Stimulated activated naive B cell treated with anti-CD40 and anti-IgM and Interleukin-4, amounts not matched to agents 10 μg/mL and 1 μg/mL and 100 μg/mL, for 72 hours (primary cell): ENCODE measurements around the gene PLEKHH2.
A peak's percentile ranks its signal among the peaks of the same experiment; 100 is the strongest.
"Not testable (repeated sequence)": the region's sequence is repeated elsewhere in the genome, so short reads cannot be mapped to it uniquely, and the experiment has no call there.

Experiments used
- ATAC-seq, 2 donors: fragments of 150-1000 bp; cut with Tn5 transposase; replicated peaks; 2 replicates each; pipeline ENCODE4 v1.10.0; 2021; ENCODE audit warnings: moderate library complexity in 1 of 2
- DNase-seq: peaks from one replicate; pipeline ENCODE4 v3.0.0; 2021
- H3K27ac Mint-ChIP-seq: one replicate; pipeline ENCODE4 v1.8.0; 2022; ENCODE audit warnings: mild to moderate bottlenecking, mixed read lengths
- H3K27me3 Mint-ChIP-seq, 2 donors: one replicate each; pipeline ENCODE4 v1.8.0; 2022; ENCODE audit warnings: mixed read lengths in 2 of 2
- H3K36me3 Mint-ChIP-seq, 2 donors: one replicate each; pipeline ENCODE4 v1.8.0; 2022; ENCODE audit warnings: mixed read lengths in 2 of 2, mild to moderate bottlenecking in 1 of 2
- H3K4me1 Mint-ChIP-seq, 2 donors: one replicate each; pipeline ENCODE4 v1.8.0; 2022; ENCODE audit warnings: mixed read lengths in 2 of 2, mild to moderate bottlenecking in 1 of 2
- H3K4me3 Mint-ChIP-seq, 2 donors: one replicate each; pipeline ENCODE4 v1.8.0; 2022; ENCODE audit warnings: mild to moderate bottlenecking in 2 of 2, mixed read lengths in 2 of 2, moderate library complexity in 1 of 2
- H3K9me3 Mint-ChIP-seq, 2 donors: one replicate each; pipeline ENCODE4 v1.8.0; 2022; ENCODE audit warnings: mixed read lengths in 2 of 2, mild to moderate bottlenecking in 1 of 2

The PLEKHH2 gene

DNA sequence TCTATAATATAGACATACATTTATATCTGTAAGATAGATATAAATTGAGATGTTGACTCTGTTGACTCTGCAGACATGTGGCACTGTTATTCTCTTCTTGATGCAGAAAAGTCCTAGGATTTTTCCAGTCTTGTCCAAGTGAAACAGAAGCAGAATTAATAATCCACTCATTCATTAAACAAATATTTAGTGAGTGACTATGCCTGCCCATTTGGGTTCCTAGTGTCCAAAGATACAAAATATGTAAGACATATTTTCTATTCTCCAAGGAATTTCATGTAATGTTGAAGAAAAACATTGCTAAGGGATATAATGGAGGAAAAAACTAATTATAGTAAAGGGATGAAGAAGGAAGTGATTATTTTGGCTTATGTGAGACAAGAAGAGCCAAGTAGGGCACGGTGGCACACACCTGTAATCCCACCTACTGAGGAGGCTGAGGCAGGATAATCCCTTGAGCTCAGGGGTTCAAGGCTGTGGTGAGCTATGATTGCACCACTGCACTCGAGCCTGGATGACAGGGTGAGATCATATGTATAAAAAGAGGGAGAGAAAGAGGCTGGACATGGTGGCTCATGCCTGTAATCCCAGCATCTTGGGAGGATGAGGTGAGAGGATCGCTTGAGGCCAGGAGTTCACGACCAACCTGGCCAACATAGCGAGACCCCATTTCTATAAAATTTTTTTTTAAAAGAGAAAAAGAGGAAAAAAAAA, 19.9 kb upstream of the PLEKHH2 start:
- H3K27me3 Mint-ChIP-seq: peaks cover 5 to 22% of the 10 kb centered on the region in 2 donors
- ATAC-seq: no peak

DNA sequence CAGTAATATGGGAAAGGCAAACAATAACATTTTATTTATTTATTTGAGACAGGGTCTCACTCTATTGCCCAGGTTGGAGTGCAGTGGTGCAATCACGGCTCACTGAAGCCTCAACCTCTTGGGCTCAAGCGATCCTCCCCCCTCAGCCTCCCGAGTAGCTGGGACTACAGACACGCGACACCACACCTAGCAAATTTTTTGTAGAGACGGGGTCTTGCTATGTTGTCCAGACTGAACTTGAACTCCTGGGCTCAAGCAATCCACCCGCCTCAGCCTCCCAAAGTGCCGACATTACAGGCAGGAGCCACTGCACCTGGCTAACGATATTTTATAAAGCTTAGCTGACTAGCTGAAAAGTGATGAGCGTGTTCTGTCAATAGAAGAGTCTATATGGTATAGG, 17.5 kb upstream of the PLEKHH2 start:
- Mint-ChIP-seq H3K4me3 (no peak overlapping the region), H3K9me3 (peaks cover 0 to 1% of the 10 kb centered on the region in 2 donors), H3K4me1 (no peaks in the 10 kb centered on the region), H3K27ac (no peak overlapping the region), H3K27me3 (peaks cover 14 to 32% of the 10 kb centered on the region in 2 donors), H3K36me3 (no peaks in the 10 kb centered on the region)
- no peak for DNase-seq
- ATAC-seq: no peak

More for the DNA sequence above, 19.9 kb upstream of the PLEKHH2 start:
- Mint-ChIP-seq H3K4me3 (no peak overlapping the region), H3K27ac (no peak overlapping the region), H3K4me1 (peaks cover 3 to 5% of the 10 kb centered on the region in 2 donors), H3K36me3 (no peaks in the 10 kb centered on the region), H3K9me3 (peaks cover 0 to 1% of the 10 kb centered on the region in 2 donors)
- DNase-seq: no peak

DNA sequence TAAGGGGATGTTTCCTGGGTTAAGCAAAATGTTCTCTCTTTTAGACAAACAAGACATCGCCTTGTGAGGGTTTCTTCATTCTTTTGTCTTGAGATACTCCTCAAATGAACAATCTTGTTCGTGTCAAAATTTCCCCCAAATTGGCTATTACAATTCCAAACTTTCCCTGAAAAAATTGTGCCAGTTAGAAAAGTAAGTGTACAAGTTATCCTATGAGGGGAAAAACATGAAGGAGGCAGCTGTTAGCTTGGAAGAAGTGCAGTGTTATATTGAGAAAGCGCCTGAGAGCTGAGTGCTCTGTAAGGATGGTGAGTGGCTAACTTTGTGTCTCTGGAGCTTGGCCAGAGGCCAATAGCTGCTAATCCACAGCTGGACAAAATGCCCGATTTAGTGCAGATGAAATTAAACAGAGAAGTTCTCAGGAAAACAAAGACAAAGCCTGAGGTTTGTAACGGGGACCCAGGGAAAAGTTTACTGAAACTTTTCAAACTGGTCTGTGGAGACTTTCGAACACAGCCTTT, 14.1 kb upstream of the PLEKHH2 start:
- Mint-ChIP-seq H3K9me3 (peaks cover 0 to 4% of the 10 kb centered on the region in 2 donors), H3K36me3 (no peaks in the 10 kb centered on the region), H3K4me3 (no peak overlapping the region), H3K4me1 (no peaks in the 10 kb centered on the region), H3K27me3 (peaks cover 11 to 35% of the 10 kb centered on the region in 2 donors), H3K27ac (no peak overlapping the region)
- ATAC-seq (no peak), DNase-seq (no peak)

DNA sequence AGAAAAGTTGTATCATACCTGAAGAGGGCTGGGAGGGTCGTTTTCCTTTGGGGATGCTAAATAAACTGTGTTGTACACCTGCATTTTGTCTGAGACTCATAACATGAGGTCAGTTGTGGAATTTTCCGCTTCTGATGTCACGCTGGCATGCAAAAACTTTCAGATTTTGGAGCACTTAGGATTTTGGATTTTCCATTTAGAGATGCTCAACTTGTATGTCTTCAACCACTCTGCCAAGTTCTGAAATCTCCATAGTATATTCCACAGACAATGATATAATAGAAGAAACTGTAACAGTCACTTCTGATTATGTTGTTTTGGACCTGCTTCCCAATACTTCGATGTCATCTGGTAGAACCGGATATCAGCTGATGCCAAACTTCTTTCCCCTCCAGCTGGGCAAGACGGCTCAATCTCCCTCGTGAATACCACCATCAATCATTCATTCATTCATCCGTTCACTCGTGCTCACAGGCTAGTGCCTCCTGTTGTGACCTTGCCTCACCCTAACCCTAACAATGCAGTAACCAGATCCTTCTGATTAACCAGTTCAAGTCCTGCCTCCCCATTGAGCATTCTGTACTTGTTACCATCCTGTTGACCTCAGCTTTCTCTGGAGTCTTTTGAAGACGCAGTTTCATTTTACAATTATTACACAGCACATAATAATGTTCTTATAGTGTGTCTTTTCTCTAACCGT, 5.3 kb upstream of the PLEKHH2 start:
- no peak overlapping the region for H3K4me3 Mint-ChIP-seq
- ATAC-seq (no peak), DNase-seq (no peak)
- H3K4me1 Mint-ChIP-seq: peaks cover 4 to 6% of the 10 kb centered on the region in 2 donors
- H3K9me3 Mint-ChIP-seq: peaks cover 2 to 4% of the 10 kb centered on the region in 2 donors
- no peaks in the 10 kb centered on the region for H3K36me3 Mint-ChIP-seq
- H3K27ac Mint-ChIP-seq: no peak overlapping the region
- H3K27me3 Mint-ChIP-seq: peaks cover 47 to 63% of the 10 kb centered on the region in 2 donors

GRCh38 chr2:43634604-43635306, 2.3 kb upstream of the PLEKHH2 start:
- peaks cover 60 to 67% of the 10 kb centered on the region in 2 donors for H3K27me3 Mint-ChIP-seq
- DNase-seq: no peak
- H3K9me3 Mint-ChIP-seq: peaks cover 0 to 6% of the 10 kb centered on the region in 2 donors
- peaks cover 7 to 15% of the 10 kb centered on the region in 2 donors for H3K4me1 Mint-ChIP-seq
- H3K27ac Mint-ChIP-seq: no peak overlapping the region
- H3K36me3 Mint-ChIP-seq: peaks cover 0 to 2% of the 10 kb centered on the region in 2 donors
- ATAC-seq: no peak
- H3K4me3 Mint-ChIP-seq: no peak overlapping the region

DNA sequence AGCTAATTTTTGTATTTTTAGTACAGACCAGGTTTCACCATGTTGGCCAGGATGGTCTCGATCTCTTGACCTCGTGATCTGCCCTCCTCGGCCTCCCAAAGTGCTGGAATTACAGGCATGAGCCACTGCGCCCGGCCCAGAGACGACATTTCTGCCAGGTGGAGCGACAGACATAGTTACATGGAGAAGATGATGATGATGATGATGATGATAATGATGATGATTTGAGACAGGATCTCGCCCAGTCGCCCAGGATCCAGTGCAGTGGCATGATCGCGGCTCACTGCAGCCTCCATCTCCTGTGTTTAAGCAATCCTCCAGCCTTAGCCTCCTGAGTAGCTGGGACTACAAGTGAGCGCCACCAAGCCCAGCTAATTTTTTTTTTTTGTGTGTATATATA, 907 bp upstream of the PLEKHH2 start:
- H3K4me1 Mint-ChIP-seq: peaks cover 7 to 15% of the 10 kb centered on the region in 2 donors
- ATAC-seq, H3K27ac Mint-ChIP-seq, DNase-seq, H3K9me3 Mint-ChIP-seq, H3K36me3 Mint-ChIP-seq: not testable (repeated sequence)
- H3K4me3 Mint-ChIP-seq: peak overlapping the region; percentile 46 to 84
- peaks cover 57 to 67% of the 10 kb centered on the region in 2 donors for H3K27me3 Mint-ChIP-seq

- H3K4me1 Mint-ChIP-seq: peaks cover 7 to 15% of the 10 kb centered on the region in 2 donors
- H3K4me3 Mint-ChIP-seq: peak overlapping the region; percentile 84
- H3K27ac Mint-ChIP-seq: no peak overlapping the region
- ATAC-seq (peak; percentile 8 to 23), DNase-seq (no peak)
- peaks cover 0 to 6% of the 10 kb centered on the region in 2 donors for H3K9me3 Mint-ChIP-seq
- H3K36me3 Mint-ChIP-seq: peaks cover 0 to 2% of the 10 kb centered on the region in 2 donors
- H3K27me3 Mint-ChIP-seq: peaks cover 54 to 62% of the 10 kb centered on the region in 2 donors
These were observed 439 bp upstream of the PLEKHH2 start for GRCh38 chr2:43636621-43637020.

DNA sequence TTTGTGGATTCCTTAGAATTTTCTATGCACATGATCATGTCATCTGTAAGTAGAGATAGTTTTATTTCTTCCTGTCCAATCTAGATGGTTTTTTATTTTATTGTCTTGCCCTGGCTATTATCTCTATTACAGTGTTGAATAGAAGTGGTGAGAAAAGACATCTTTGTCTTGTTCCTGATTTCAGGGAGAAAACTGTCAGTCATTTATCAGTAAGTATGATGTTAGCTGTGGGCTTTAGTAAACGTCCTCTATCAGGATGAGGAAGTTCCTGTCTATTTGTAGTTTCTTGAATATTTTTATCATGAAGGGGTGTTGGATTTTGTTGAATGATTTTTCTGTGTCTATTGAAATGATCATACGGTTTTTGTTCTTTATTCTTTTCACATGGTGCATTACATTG, 5.3 kb downstream of the PLEKHH2 start:
- H3K4me3 Mint-ChIP-seq: no peak overlapping the region
- no peak for ATAC-seq
- peaks cover 2 to 12% of the 10 kb centered on the region in 2 donors for H3K4me1 Mint-ChIP-seq
- H3K36me3 Mint-ChIP-seq: peaks cover 0 to 2% of the 10 kb centered on the region in 2 donors
- DNase-seq: no peak
- no peak overlapping the region for H3K27ac Mint-ChIP-seq
- peaks cover 0 to 6% of the 10 kb centered on the region in 2 donors for H3K9me3 Mint-ChIP-seq
- peaks cover 14 to 15% of the 10 kb centered on the region in 2 donors for H3K27me3 Mint-ChIP-seq

GRCh38 chr2:43643680-43644079, 6.6 kb downstream of the PLEKHH2 start:
- DNase-seq (no peak), ATAC-seq (no peak)
- H3K27me3 Mint-ChIP-seq: peaks cover 7 to 11% of the 10 kb centered on the region in 2 donors
- H3K9me3 Mint-ChIP-seq: peaks cover 0 to 6% of the 10 kb centered on the region in 2 donors
- H3K36me3 Mint-ChIP-seq: peaks cover 0 to 2% of the 10 kb centered on the region in 2 donors
- no peak overlapping the region for H3K4me3 Mint-ChIP-seq
- peaks cover 0 to 5% of the 10 kb centered on the region in 2 donors for H3K4me1 Mint-ChIP-seq
- no peak overlapping the region for H3K27ac Mint-ChIP-seq

- Mint-ChIP-seq H3K36me3 (no peaks in the 10 kb centered on the region), H3K4me3 (no peak overlapping the region), H3K9me3 (no peaks in the 10 kb centered on the region), H3K27ac (no peak overlapping the region), H3K27me3 (peaks cover 19 to 33% of the 10 kb centered on the region in 2 donors), H3K4me1 (no peaks in the 10 kb centered on the region)
- no peak for ATAC-seq
- DNase-seq: no peak
These were observed 12.1 kb downstream of the PLEKHH2 start for GRCh38 chr2:43648994-43649701.

DNA sequence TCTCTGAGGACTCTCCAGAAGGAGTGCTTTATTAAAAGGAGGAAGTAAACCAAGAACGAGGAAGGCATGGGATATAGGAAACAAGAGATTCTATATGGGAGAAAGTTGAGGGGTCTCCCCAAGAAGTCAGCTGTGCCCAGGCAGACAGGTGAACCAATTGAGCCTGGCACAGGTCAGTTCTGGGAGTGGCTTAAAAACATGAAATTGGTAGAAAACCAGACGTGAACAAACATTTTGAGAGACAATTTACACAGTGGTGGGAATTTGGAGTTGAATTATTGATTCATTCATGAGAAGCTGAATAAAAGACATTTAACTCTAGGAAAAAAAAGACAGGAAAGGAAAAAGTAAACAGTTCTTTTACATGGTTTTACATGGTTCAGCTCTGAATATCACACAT, 16.4 kb downstream of the PLEKHH2 start:
- DNase-seq (no peak), ATAC-seq (no peak)
- H3K4me1 Mint-ChIP-seq: no peaks in the 10 kb centered on the region
- no peak overlapping the region for H3K27ac Mint-ChIP-seq
- H3K9me3 Mint-ChIP-seq: no peaks in the 10 kb centered on the region
- H3K4me3 Mint-ChIP-seq: no peak overlapping the region
- H3K36me3 Mint-ChIP-seq: no peaks in the 10 kb centered on the region
- H3K27me3 Mint-ChIP-seq: peaks cover 16 to 22% of the 10 kb centered on the region in 2 donors

GRCh38 chr2:43657241-43657640, 20.2 kb downstream of the PLEKHH2 start:
- Mint-ChIP-seq H3K27me3 (peaks cover 12 to 17% of the 10 kb centered on the region in 2 donors), H3K4me1 (no peaks in the 10 kb centered on the region), H3K9me3 (no peaks in the 10 kb centered on the region), H3K4me3 (no peak overlapping the region), H3K27ac (no peak overlapping the region), H3K36me3 (no peaks in the 10 kb centered on the region)
- DNase-seq: no peak
- ATAC-seq: no peak

- ATAC-seq (no peak), DNase-seq (no peak)
These were observed 38.7 kb downstream of the PLEKHH2 start for GRCh38 chr2:43675646-43676321.

More at GRCh38 chr2:43675646-43676321, 38.7 kb downstream of the PLEKHH2 start:
- Mint-ChIP-seq H3K27ac (no peak overlapping the region), H3K4me3 (peak overlapping the region; percentile 76 to 79), H3K4me1 (peaks cover 0 to 1% of the 10 kb centered on the region in 2 donors), H3K36me3 (peaks cover 0 to 5% of the 10 kb centered on the region in 2 donors), H3K27me3 (peaks cover 35 to 37% of the 10 kb centered on the region in 2 donors), H3K9me3 (peaks cover 6 to 8% of the 10 kb centered on the region in 2 donors)
